Esophagus muscularis mucosa (tissue), 4 donors: Measurements from ENCODE around the gene NEURL1B. TPM values are rescaled to one million over a fixed set of nuclear protein-coding genes. Genes with fewer than 3 reads are reported as not detected.
"Not testable (repeated sequence)": the region's sequence is repeated elsewhere in the genome, so short reads cannot be mapped to it uniquely, and the experiment has no call there.

Source experiments
- DNase-seq: peaks from one replicate; pipeline ENCODE4 v3.0.0-alpha.2; 2017; ENCODE audit errors: extremely low spot score
- H3K27ac ChIP-seq, 4 donors: fragments of 200-600 bp; sonication (generic); replicated peaks in 1 of 4; 1 replicate in 3 of 4; 2 replicates in 1 of 4; pipeline ENCODE4 v1.5.1; 2016 to 2019; ENCODE audit warnings: mild to moderate bottlenecking in 1 of 4
- H3K27me3 ChIP-seq, 4 donors: fragments of 200-600 bp; sonication (generic); one replicate each; pipeline versions ENCODE4 v1.5.1 to v1.6.0; 2016 to 2019
- H3K36me3 ChIP-seq, 4 donors: fragments of 200-600 bp; sonication (generic); one replicate each; pipeline ENCODE4 v1.5.1; 2016 to 2019
- H3K4me1 ChIP-seq, 4 donors: fragments of 200-600 bp; sonication (generic); one replicate each; pipeline ENCODE4 v1.5.1; 2016 to 2019
- H3K4me3 ChIP-seq, 4 donors: fragments of 200-600 bp; sonication (generic); 1 replicate in 2 of 4; 2 replicates in 2 of 4; pipeline ENCODE4 v1.5.1; 2016 to 2019; ENCODE audit warnings: mild to moderate bottlenecking in 4 of 4, moderate library complexity in 1 of 4
- H3K9me3 ChIP-seq, 4 donors: fragments of 200-600 bp; sonication (generic); 1 replicate in 3 of 4; 2 replicates in 1 of 4; pipeline ENCODE4 v1.5.1; 2016 to 2019
- EP300 ChIP-seq: sonication (generic); formaldehyde crosslinking; IDR thresholded peaks from one replicate; pipeline ENCODE4 v1.6.1; 2017; ENCODE audit warnings: antibody characterized with exemption
- POLR2A ChIP-seq: fragments of 450-650 bp; IDR thresholded peaks from one replicate; pipeline ENCODE4 v1.6.1; 2017; ENCODE audit warnings: antibody characterized with exemption, moderate library complexity, mild to moderate bottlenecking, low read depth
- POLR2AphosphoS5 ChIP-seq, 2 donors: sonication (generic); formaldehyde crosslinking; IDR thresholded peaks; one replicate each; pipeline ENCODE4 v1.6.1; 2017; ENCODE audit warnings: antibody characterized with exemption in 2 of 2
- WGBS: methylation state at CpG from one replicate; pipeline ENCODE4 v1.1.5; 2018; 5-methylcytosine and 5-hydroxymethylcytosine counted together
- intact Hi-C: fragments of 100-400 bp; cut with DNase I; formaldehyde crosslinking; loops from one replicate; pipeline ENCODE4 v1.15.1; 2023
- total RNA-seq, 4 donors: library from RNA; depleted of rRNA; stranded (reverse); fragments of >200 nt; gene quantifications; one replicate each; pipeline versions ENCODE4 v1.1.0 to v1.2.1, GENCODE V29; 2016
- TF ChIP-seq, protein P1 (sequence below), 3 experiments: fragments of 200-600 bp in 2 of 3; fragments of 450-650 bp in 1 of 3; sonication (generic) in 2 of 3; IDR thresholded peaks; one replicate each; pipeline ENCODE4 v1.5.1; 2017 to 2019; ENCODE audit warnings: antibody characterized with exemption in 3 of 3, mild to moderate bottlenecking in 2 of 3, moderate library complexity in 1 of 3

NEURL1B gene
- total RNA-seq, 4 donors from 2014 or later, result 34.1 to 87.1 (median 60.2) TPM

DNA sequence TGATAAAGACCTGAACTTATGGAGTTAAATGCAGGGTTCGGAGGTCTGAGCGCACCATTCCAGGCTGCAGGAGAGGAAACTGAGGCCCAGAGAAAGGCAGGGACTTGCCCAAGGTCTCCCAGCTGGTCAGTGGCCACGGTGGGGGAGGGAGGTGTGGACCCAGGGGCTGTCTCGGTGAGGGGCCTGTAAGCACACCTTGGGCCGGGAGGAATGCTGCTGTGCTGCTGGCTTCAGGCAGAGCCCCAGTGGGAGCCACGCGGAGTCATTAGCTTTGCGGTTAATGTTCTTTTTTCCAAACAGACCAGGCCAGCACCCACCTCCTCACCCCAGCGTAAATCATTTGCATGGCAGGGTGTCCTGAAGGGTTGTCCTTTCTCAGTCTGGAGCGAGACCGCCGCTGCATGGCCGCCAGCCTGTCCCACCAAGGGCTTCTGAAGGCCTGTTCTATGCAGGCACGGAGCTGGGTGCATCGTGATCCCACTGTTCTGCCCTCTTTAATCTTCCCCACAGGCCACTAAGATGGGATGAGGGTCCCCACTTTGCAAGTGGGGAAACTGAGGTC is 35.9 kb downstream of the NEURL1B start:
- WGBS, result 85% methylated on average over 15 of the region's 15 CpGs
- Histone ChIP-seq H3K4me1 (peaks cover 39 to 67% (median 57%) of the 10 kb centered on the region in 4 donors), H3K27me3 (no peaks in the 10 kb centered on the region), H3K27ac (no peak overlapping the region), H3K4me3 (no peak overlapping the region), H3K9me3 (no peaks in the 10 kb centered on the region), H3K36me3 (peaks cover 0 to 55% (median 24%) of the 10 kb centered on the region in 4 donors)
- intact Hi-C loops, result no loop called here
- DNase-seq, result no peak
- TF ChIP-seq, protein P1, sequence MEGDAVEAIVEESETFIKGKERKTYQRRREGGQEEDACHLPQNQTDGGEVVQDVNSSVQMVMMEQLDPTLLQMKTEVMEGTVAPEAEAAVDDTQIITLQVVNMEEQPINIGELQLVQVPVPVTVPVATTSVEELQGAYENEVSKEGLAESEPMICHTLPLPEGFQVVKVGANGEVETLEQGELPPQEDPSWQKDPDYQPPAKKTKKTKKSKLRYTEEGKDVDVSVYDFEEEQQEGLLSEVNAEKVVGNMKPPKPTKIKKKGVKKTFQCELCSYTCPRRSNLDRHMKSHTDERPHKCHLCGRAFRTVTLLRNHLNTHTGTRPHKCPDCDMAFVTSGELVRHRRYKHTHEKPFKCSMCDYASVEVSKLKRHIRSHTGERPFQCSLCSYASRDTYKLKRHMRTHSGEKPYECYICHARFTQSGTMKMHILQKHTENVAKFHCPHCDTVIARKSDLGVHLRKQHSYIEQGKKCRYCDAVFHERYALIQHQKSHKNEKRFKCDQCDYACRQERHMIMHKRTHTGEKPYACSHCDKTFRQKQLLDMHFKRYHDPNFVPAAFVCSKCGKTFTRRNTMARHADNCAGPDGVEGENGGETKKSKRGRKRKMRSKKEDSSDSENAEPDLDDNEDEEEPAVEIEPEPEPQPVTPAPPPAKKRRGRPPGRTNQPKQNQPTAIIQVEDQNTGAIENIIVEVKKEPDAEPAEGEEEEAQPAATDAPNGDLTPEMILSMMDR (IDR thresholded peaks at IDR 0.05), result no peak
- TF ChIP-seq POLR2AphosphoS5 (IDR thresholded peaks at IDR 0.05) (no peak), POLR2A (no peak), EP300 (no peak)

DNA sequence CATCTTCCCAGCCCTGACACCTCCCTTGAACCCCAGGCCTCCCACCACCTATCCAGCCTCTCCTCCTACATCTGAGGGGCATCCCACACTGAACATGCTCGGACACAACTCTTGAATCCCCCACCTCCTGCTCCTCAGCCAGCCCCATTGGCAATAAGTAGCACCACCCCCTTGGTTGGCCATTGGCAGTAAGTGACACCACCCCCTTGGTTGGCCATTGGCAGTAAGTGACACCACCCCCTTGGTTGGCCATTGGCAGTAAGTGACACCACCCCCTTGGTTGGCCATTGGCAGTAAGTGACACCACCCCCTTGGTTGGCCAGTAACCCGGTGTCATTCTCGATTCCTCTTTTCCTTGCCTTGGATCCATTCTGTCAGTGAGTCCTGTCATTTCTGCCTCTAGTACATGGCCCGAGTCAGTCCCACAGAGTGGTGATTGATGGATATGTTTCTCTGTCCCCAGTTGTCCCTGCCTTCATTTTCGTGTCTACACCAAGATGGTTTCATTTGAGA is 37.4 kb downstream of the NEURL1B start:
- H3K27me3 ChIP-seq, DNase-seq, intact Hi-C loops, H3K9me3 ChIP-seq, H3K4me3 ChIP-seq: not testable (repeated sequence)
- peak overlapping the region in 3 of 4 donors; percentile 47 to 62 (median 54) for H3K27ac ChIP-seq
- peaks cover 32 to 66% (median 51%) of the 10 kb centered on the region in 4 donors for H3K4me1 ChIP-seq
- peaks cover 0 to 51% (median 20%) of the 10 kb centered on the region in 4 donors for H3K36me3 ChIP-seq
- 93% methylated on average over 4 of the region's 5 CpGs for WGBS

DNA sequence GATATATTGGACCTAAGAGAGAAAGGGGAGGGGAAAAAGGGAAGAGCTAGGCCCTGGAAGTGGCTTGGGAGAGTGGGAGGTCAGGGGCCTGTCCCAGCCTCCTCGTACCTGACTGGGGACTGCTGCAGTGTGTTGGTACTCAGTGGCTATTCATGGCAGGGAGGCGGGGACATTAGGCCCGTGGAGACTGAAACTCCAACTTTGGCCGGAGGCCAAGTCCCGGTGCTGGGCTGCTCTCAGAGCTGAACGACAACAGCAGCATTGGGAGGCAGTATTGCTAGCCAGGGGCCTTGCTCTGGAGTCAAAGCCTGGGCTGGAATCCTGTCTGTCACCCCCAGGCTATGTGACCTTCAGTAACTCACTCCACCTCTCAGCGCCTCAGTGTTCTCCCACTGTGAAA is 37.8 kb downstream of the NEURL1B start:
- Histone ChIP-seq H3K9me3 (no peaks in the 10 kb centered on the region), H3K36me3 (peaks cover 0 to 48% (median 21%) of the 10 kb centered on the region in 4 donors), H3K27ac (peak overlapping the region; percentile 47 to 62 (median 57)), H3K27me3 (no peaks in the 10 kb centered on the region), H3K4me3 (no peak overlapping the region), H3K4me1 (peaks cover 32 to 61% (median 54%) of the 10 kb centered on the region in 4 donors)
- DNase-seq, result no peak
- intact Hi-C loops, result no loop called here
- TF ChIP-seq POLR2A (no peak), POLR2AphosphoS5 (IDR thresholded peaks at IDR 0.05) (peak in 1 of 2 donors; percentile 9), EP300 (no peak)
- TF ChIP-seq, protein P1 (IDR thresholded peaks at IDR 0.05), result no peak
- WGBS, result 32% methylated on average over 6 of the region's 7 CpGs

DNA sequence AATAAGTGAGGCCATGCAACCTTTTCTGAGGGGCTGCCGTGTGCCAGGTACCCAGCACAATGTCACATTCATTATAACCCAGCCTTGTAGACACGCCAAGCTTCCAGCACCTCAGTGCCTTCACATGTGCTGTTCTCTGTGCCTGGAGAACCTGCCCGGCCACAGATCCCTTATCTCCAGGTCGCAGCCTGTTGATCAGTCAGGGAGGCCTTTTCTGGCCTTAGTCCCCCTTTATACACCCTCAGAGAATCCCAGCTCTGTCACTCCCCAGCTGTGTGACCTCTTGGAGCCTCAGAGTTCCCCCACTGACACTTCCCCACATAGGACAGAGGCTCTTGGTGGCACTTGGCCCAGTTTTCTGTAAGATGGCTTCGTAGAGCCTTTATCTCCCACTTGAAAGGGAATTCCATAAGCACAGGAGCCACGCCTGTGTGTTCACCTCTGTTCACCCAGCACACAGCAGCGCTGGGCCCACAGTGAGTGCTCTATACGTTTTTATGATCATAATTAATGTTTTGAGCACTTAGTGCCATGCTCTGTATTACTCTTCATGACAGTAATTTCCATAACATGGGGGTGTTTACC is 38.7 kb downstream of the NEURL1B start:
- intact Hi-C loops, result no loop called here
- Histone ChIP-seq H3K9me3 (no peaks in the 10 kb centered on the region), H3K4me3 (no peak overlapping the region), H3K27ac (peak overlapping the region; percentile 47 to 62 (median 57)), H3K4me1 (peaks cover 32 to 59% (median 47%) of the 10 kb centered on the region in 4 donors), H3K36me3 (peaks cover 0 to 47% (median 21%) of the 10 kb centered on the region in 4 donors), H3K27me3 (no peaks in the 10 kb centered on the region)
- no peak for DNase-seq
- TF ChIP-seq, protein P1 (IDR thresholded peaks at IDR 0.05), result no peak
- TF ChIP-seq EP300, result no peak
- no peak for TF ChIP-seq POLR2AphosphoS5 (IDR thresholded peaks at IDR 0.05)
- TF ChIP-seq POLR2A, result no peak
- WGBS, result 50% methylated on average over 7 of the region's 8 CpGs

DNA sequence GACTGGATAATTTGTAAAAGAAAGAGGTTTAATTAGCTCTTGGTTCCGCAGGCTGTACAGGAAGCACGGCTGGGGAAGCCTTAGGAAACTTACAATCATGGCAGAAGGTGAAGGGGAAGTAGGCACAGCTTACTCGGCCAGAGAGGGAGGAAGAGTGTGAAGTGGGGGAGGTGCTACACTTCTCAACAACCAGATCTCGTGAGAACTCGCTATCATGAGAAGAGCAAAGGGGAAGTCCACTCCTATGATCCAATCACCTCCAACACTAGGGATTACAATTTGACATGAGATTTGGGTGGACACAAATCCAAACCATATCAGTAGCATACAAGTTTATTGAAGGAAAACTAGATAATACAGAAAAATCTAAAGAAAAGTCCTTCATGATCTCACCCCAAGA is 39.9 kb downstream of the NEURL1B start:
- H3K9me3 ChIP-seq, result no peaks in the 10 kb centered on the region
- peak overlapping the region in 1 of 4 donors; percentile 0 for H3K27ac ChIP-seq
- 57% methylated on average over 5 of the region's 5 CpGs for WGBS
- peaks cover 0 to 40% (median 21%) of the 10 kb centered on the region in 4 donors for H3K36me3 ChIP-seq
- intact Hi-C loops, result no loop called here
- no peak for DNase-seq
- H3K4me3 ChIP-seq, result no peak overlapping the region
- peaks cover 32 to 58% (median 43%) of the 10 kb centered on the region in 4 donors for H3K4me1 ChIP-seq
- TF ChIP-seq, protein P1 (IDR thresholded peaks at IDR 0.05), result no peak
- TF ChIP-seq POLR2A (no peak), EP300 (no peak), POLR2AphosphoS5 (IDR thresholded peaks at IDR 0.05) (no peak)
- no peaks in the 10 kb centered on the region for H3K27me3 ChIP-seq
